Osteocyte (in vitro differentiated cells): ENCODE measurements around the gene TBX2. TPM values are rescaled to one million over a fixed set of nuclear protein-coding genes. Genes with fewer than 3 reads are reported as not detected.

Experiments used
- DNase-seq: peaks from one replicate; pipeline ENCODE4 v3.0.0; 2021; ENCODE audit warnings: mixed read lengths; ENCODE audit not compliant: unreplicated experiment; ENCODE audit errors: extremely low spot score
- H3K27ac Mint-ChIP-seq: one replicate; pipeline ENCODE4 v1.8.0; 2021; ENCODE audit warnings: mild to moderate bottlenecking, mixed read lengths; ENCODE audit not compliant: unreplicated experiment
- H3K27me3 Mint-ChIP-seq: one replicate; pipeline ENCODE4 v1.8.0; 2021; ENCODE audit warnings: mixed read lengths; ENCODE audit not compliant: unreplicated experiment
- H3K36me3 Mint-ChIP-seq: one replicate; pipeline ENCODE4 v1.8.0; 2021; ENCODE audit warnings: mixed read lengths; ENCODE audit not compliant: unreplicated experiment
- H3K4me1 Mint-ChIP-seq: one replicate; pipeline ENCODE4 v1.8.0; 2021; ENCODE audit warnings: mixed read lengths; ENCODE audit not compliant: unreplicated experiment
- H3K4me3 Mint-ChIP-seq: one replicate; pipeline ENCODE4 v1.8.0; 2021; ENCODE audit warnings: mild to moderate bottlenecking, moderate library complexity, mixed read lengths; ENCODE audit not compliant: unreplicated experiment
- H3K9me3 Mint-ChIP-seq: one replicate; pipeline ENCODE4 v1.8.0; 2021; ENCODE audit warnings: mixed read lengths; ENCODE audit not compliant: unreplicated experiment
- total RNA-seq: library from RNA; stranded (reverse); gene quantifications from 2 replicates; pipeline ENCODE4 v1.2.1, GENCODE V29; 2021
- TF ChIP-seq, protein P1 (sequence below): fragments of 200-600 bp; sonication (generic); IDR thresholded peaks from 2 replicates; pipeline ENCODE4 v1.5.0; 2021; ENCODE audit warnings: antibody characterized with exemption, mild to moderate bottlenecking, moderate library complexity

TBX2 gene
- total RNA-seq, 1 donor from 2014 or later, result 25.9 TPM

DNA sequence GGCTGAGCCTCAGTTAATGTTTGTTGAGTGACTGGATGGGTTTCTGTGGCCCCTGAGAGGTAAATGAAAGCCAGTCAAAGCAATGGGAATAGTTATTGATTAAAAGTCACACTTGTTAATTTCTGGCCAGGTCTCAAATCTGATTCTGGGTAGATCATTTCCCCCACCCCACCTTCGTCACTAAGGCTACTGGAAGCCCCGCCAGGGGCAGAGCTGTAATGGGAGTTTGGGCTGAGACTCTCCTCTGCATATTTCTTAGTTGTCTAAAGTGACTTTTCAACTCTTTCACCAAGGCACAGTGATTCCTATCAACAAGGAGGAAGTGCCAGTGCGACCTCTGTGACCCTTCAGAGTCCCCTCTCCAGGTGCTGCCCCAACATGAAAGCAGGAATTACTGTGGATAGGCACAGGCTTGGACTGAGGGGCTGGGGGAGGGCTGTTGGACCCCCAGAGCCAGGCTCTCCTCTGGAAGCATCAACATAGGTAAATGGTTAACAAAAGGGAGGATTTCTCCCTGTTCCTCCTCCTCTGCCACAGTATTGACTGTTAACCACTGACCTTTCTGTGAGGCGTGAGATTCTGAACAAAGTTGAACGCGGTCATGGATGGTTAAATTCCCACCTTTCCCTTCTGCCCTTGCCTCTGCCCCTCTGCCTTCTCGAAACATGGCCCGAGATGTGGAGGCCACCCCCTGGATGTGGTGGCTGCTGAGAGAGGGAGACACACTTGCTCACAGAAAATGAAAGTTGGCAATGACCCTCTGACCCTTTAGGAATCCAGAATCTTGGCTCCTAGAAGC, 20.8 kb upstream of the TBX2 start:
- Mint-ChIP-seq H3K36me3 (peaks cover 7% of the 10 kb centered on the region), H3K27me3 (no peaks in the 10 kb centered on the region), H3K4me1 (no peaks in the 10 kb centered on the region), H3K9me3 (no peaks in the 10 kb centered on the region), H3K4me3 (no peak overlapping the region), H3K27ac (no peak overlapping the region)
- TF ChIP-seq, protein P1, sequence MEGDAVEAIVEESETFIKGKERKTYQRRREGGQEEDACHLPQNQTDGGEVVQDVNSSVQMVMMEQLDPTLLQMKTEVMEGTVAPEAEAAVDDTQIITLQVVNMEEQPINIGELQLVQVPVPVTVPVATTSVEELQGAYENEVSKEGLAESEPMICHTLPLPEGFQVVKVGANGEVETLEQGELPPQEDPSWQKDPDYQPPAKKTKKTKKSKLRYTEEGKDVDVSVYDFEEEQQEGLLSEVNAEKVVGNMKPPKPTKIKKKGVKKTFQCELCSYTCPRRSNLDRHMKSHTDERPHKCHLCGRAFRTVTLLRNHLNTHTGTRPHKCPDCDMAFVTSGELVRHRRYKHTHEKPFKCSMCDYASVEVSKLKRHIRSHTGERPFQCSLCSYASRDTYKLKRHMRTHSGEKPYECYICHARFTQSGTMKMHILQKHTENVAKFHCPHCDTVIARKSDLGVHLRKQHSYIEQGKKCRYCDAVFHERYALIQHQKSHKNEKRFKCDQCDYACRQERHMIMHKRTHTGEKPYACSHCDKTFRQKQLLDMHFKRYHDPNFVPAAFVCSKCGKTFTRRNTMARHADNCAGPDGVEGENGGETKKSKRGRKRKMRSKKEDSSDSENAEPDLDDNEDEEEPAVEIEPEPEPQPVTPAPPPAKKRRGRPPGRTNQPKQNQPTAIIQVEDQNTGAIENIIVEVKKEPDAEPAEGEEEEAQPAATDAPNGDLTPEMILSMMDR, result no peak
- DNase-seq, result no peak

DNA sequence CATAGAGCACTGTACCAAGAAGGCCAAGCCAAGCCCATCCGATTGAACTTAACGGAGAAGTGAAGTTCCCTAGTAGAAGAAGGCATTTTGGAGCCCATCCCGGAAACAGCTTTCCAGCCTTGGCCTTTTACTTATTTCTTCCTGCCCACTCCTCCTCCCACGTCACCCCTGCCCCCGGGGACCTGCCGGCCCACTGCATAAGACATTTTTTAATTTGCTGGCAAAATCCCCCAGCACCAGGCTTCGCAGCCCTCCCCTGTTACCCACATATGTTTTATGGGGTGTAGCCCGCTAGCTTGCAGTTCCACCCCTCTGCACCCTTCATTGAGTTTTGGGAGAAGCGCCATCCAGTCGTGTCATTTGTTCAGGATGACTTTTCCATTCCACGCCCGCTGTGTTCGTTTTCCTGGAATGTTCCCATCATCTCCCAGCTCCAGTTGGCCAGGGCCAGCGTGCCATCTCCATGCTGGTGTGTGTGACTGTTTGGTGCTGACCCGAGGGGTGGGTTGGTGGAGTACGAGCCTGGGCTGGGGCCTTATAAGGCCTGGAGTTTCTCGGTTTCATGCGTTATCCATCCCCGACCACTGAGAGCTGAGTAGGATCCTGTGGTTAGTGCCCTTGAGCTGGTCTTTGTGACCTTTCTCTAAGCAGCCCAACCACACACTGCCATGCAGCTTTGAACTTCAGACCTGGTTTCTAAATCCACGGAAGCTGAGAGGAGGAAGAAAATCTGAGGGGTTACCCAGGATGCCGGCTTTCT, 20.0 kb upstream of the TBX2 start:
- H3K36me3 Mint-ChIP-seq, result peaks cover 7% of the 10 kb centered on the region
- TF ChIP-seq, protein P1, result no peak
- no peaks in the 10 kb centered on the region for H3K9me3 Mint-ChIP-seq
- no peaks in the 10 kb centered on the region for H3K27me3 Mint-ChIP-seq
- no peak for DNase-seq
- no peaks in the 10 kb centered on the region for H3K4me1 Mint-ChIP-seq
- H3K27ac Mint-ChIP-seq, result no peak overlapping the region
- H3K4me3 Mint-ChIP-seq, result no peak overlapping the region

DNA sequence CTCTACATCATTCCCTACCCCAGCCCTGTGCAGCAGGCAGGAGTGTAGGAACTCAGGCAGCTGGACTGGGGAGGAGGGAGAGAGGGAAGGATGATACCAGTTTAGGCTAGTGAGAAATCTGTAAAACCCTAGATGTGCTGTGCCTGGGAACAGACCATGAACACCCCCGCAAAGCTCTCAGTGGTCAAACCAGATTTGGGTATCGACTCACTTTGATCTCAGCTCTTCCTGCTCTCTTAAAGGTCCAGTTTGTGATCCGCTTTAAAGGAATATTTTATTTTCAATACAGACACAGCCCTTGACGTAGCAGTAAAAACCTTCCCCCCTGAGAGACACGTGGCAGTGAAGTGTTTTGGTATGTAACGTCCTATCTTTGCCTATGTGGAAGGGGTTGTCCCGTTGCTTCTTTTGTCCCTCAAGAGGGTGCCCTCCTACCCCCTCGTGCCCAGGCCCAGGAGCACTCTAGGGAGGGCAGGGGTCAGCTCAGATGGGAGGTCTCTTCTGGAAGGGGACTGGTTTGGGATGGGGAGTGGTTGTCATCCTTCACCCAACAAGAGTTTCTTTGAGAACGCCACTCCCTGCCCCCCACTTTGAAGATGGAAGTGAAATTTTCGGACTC, 19.3 kb upstream of the TBX2 start:
- Mint-ChIP-seq H3K27me3 (no peaks in the 10 kb centered on the region), H3K36me3 (peaks cover 7% of the 10 kb centered on the region), H3K4me1 (peaks cover 1% of the 10 kb centered on the region), H3K27ac (no peak overlapping the region), H3K9me3 (no peaks in the 10 kb centered on the region), H3K4me3 (no peak overlapping the region)
- TF ChIP-seq, protein P1, result no peak
- DNase-seq, result no peak

DNA sequence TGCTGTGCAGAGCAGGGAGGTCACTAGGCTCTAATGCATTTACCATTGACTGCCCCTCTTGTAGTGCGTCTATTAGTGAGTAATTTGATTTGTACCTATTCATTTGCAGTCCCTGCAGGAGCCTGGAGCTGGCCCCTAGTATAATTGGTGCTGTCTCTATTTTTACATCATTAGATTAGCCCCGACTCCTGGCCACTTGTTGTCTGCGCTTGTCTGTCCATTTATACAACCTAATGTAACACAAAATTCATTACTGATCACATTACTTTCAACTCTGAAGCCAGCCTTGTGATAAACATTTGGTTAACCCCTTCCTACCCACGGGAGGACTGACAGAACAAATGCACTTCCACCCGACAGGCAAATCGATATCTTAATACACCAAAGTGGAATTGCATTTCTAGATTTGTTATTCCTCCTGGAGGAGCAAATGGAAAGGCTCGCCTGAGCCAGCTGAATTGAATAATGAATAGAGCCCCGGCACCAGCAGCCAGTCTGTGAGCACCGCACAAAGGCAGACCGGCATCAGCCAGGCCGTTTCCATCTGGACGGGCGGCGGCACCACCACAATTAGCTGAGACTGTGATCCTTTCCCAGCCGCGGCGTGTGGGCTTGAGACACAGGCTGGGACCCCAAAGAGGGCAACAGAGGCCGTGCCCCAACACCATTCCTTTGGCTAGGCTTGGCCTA, 18.7 kb upstream of the TBX2 start:
- Mint-ChIP-seq H3K4me3 (no peak overlapping the region), H3K27ac (no peak overlapping the region), H3K36me3 (peaks cover 7% of the 10 kb centered on the region), H3K9me3 (no peaks in the 10 kb centered on the region), H3K4me1 (peaks cover 1% of the 10 kb centered on the region), H3K27me3 (no peaks in the 10 kb centered on the region)
- no peak for DNase-seq
- TF ChIP-seq, protein P1, result no peak
